ENCODE results near the gene ZMYND15. TPM values are rescaled to one million over a fixed set of nuclear protein-coding genes. Genes with fewer than 3 reads are reported as not detected.

Gene ZMYND15
- polyA plus RNA-seq, 1 donor from 2014 or later: not detected

- TF ChIP-seq EZH2 (IDR thresholded peaks at IDR 0.05; ENCODE audit: borderline replicate concordance, insufficient read depth, low read length, poor library complexity, severe bottlenecking) (no peak), RAD21 (conservative IDR thresholded peaks at IDR 0.05) (no peak), CTCF (IDR thresholded peaks at IDR 0.05; ENCODE audit: poor library complexity, severe bottlenecking) (no peak), TAF1 (IDR thresholded peaks at IDR 0.05; ENCODE audit: low read depth) (no peak), MXI1 (conservative IDR thresholded peaks at IDR 0.05; ENCODE audit: poor library complexity, severe bottlenecking) (no peak), POLR2AphosphoS5 (IDR thresholded peaks at IDR 0.05) (no peak), REST (IDR thresholded peaks at IDR 0.05; ENCODE audit: borderline replicate concordance) (no peak), SMC3 (conservative IDR thresholded peaks at IDR 0.05; ENCODE audit: poor library complexity) (no peak), EP300 (conservative IDR thresholded peaks at IDR 0.05; ENCODE audit: poor library complexity, severe bottlenecking) (no peak)
- no peaks in the 10 kb centered on the region for H3K9me3 ChIP-seq (ENCODE audit: low read length)
- no peaks in the 10 kb centered on the region for H3F3A ChIP-seq (ENCODE audit: insufficient read depth, low read length, poor library complexity, severe bottlenecking)
- no peaks in the 10 kb centered on the region for H4K20me1 ChIP-seq (ENCODE audit: insufficient read depth)
- peaks cover 17% of the 10 kb centered on the region for H3K79me2 ChIP-seq (replicated peaks; ENCODE audit: insufficient read depth, low read length)
- H3K36me3 ChIP-seq (ENCODE audit: insufficient read depth, low read length): no peaks in the 10 kb centered on the region
- H3K9ac ChIP-seq (ENCODE audit: low read length): no peak overlapping the region
- H2AFZ ChIP-seq (ENCODE audit: low read depth, low read length): no peak overlapping the region
- no peak overlapping the region for H3K4me3 ChIP-seq (ENCODE audit: low read length)
- H3K9me2 ChIP-seq (ENCODE audit: insufficient read depth, low read length): no peaks in the 10 kb centered on the region
- H3K27me3 ChIP-seq (ENCODE audit: insufficient read depth, low read depth, low read length): no peaks in the 10 kb centered on the region
- H3K27ac ChIP-seq (ENCODE audit: low read length): no peak overlapping the region
- no peak overlapping the region for H3K4me2 ChIP-seq (ENCODE audit: low read length)
Measured at GRCh38 chr17:4691686-4692085, 47.9 kb upstream of the ZMYND15 start.

- H3F3A ChIP-seq (ENCODE audit: insufficient read depth, low read length, poor library complexity, severe bottlenecking): no peaks in the 10 kb centered on the region
- H3K27me3 ChIP-seq (ENCODE audit: insufficient read depth, low read depth, low read length): no peaks in the 10 kb centered on the region
- peaks cover 25% of the 10 kb centered on the region for H3K79me2 ChIP-seq (replicated peaks; ENCODE audit: insufficient read depth, low read length)
- H3K27ac ChIP-seq (ENCODE audit: low read length): no peak overlapping the region
- no peak for TF ChIP-seq EZH2 (IDR thresholded peaks at IDR 0.05; ENCODE audit: borderline replicate concordance, insufficient read depth, low read length, poor library complexity, severe bottlenecking)
- H3K36me3 ChIP-seq (ENCODE audit: insufficient read depth, low read length): no peaks in the 10 kb centered on the region
- no peaks in the 10 kb centered on the region for H3K9me3 ChIP-seq (ENCODE audit: low read length)
- no peak overlapping the region for H2AFZ ChIP-seq (ENCODE audit: low read depth, low read length)
- no peaks in the 10 kb centered on the region for H3K9me2 ChIP-seq (ENCODE audit: insufficient read depth, low read length)
- H4K20me1 ChIP-seq (ENCODE audit: insufficient read depth): no peaks in the 10 kb centered on the region
- H3K9ac ChIP-seq (ENCODE audit: low read length): no peak overlapping the region
- H3K4me3 ChIP-seq (ENCODE audit: low read length): no peak overlapping the region
- H3K4me2 ChIP-seq (ENCODE audit: low read length): no peak overlapping the region
Measured at GRCh38 chr17:4693416-4693815, 46.2 kb upstream of the ZMYND15 start.

- H3K79me2 ChIP-seq (replicated peaks; ENCODE audit: insufficient read depth, low read length): peaks cover 37% of the 10 kb centered on the region
Measured at GRCh38 chr17:4696437-4696805, 43.2 kb upstream of the ZMYND15 start.

More at GRCh38 chr17:4696437-4696805, 43.2 kb upstream of the ZMYND15 start:
- no peaks in the 10 kb centered on the region for H3K27me3 ChIP-seq (ENCODE audit: insufficient read depth, low read depth, low read length)
- no peaks in the 10 kb centered on the region for H3F3A ChIP-seq (ENCODE audit: insufficient read depth, low read length, poor library complexity, severe bottlenecking)
- no peaks in the 10 kb centered on the region for H4K20me1 ChIP-seq (ENCODE audit: insufficient read depth)
- no peak overlapping the region for H3K27ac ChIP-seq (ENCODE audit: low read length)
- no peak overlapping the region for H3K4me2 ChIP-seq (ENCODE audit: low read length)
- H3K9ac ChIP-seq (ENCODE audit: low read length): no peak overlapping the region
- H3K9me3 ChIP-seq (ENCODE audit: low read length): no peaks in the 10 kb centered on the region
- H3K36me3 ChIP-seq (ENCODE audit: insufficient read depth, low read length): no peaks in the 10 kb centered on the region
- TF ChIP-seq EZH2 (IDR thresholded peaks at IDR 0.05; ENCODE audit: borderline replicate concordance, insufficient read depth, low read length, poor library complexity, severe bottlenecking): no peak
- TF ChIP-seq CTCF (IDR thresholded peaks at IDR 0.05; ENCODE audit: poor library complexity, severe bottlenecking): no peak
- no peak for TF ChIP-seq REST (IDR thresholded peaks at IDR 0.05; ENCODE audit: borderline replicate concordance)
- TF ChIP-seq SMC3 (conservative IDR thresholded peaks at IDR 0.05; ENCODE audit: poor library complexity): no peak
- no peak for TF ChIP-seq TAF1 (IDR thresholded peaks at IDR 0.05; ENCODE audit: low read depth)
- TF ChIP-seq EP300 (conservative IDR thresholded peaks at IDR 0.05; ENCODE audit: poor library complexity, severe bottlenecking): no peak
- no peak for TF ChIP-seq POLR2AphosphoS5 (IDR thresholded peaks at IDR 0.05)
- no peak for TF ChIP-seq RAD21 (conservative IDR thresholded peaks at IDR 0.05)
- no peak for TF ChIP-seq MXI1 (conservative IDR thresholded peaks at IDR 0.05; ENCODE audit: poor library complexity, severe bottlenecking)
- H2AFZ ChIP-seq (ENCODE audit: low read depth, low read length): no peak overlapping the region
- no peaks in the 10 kb centered on the region for H3K9me2 ChIP-seq (ENCODE audit: insufficient read depth, low read length)
- H3K4me3 ChIP-seq (ENCODE audit: low read length): no peak overlapping the region
